Right atrium auricular region (tissue), 2 donors: ENCODE data around the gene OLR1. TPM values are rescaled to one million over a fixed set of nuclear protein-coding genes. Genes with fewer than 3 reads are reported as not detected.

Experiments used
- DNase-seq: peaks from one replicate; pipeline ENCODE4 v3.0.0-alpha.2; 2019; ENCODE audit warnings: low spot score
- H3K27ac ChIP-seq, 2 donors: fragments of 200-600 bp; sonication (generic); 1 replicate in 1 of 2; 2 replicates in 1 of 2; pipeline ENCODE4 v1.5.1; 2016 to 2019
- H3K27me3 ChIP-seq, 2 donors: fragments of 200-600 bp; sonication (generic); one replicate each; pipeline versions ENCODE4 v1.5.1 to v1.6.0; 2017 to 2019
- H3K36me3 ChIP-seq: fragments of 200-600 bp; sonication (generic); one replicate; pipeline ENCODE4 v1.5.1; 2016
- H3K4me1 ChIP-seq, 2 donors: fragments of 200-600 bp; sonication (generic); one replicate each; pipeline versions ENCODE4 v1.5.1 to v1.6.0; 2017 to 2019
- H3K4me3 ChIP-seq, 2 donors: fragments of 200-600 bp; sonication (generic); 1 replicate in 1 of 2; 2 replicates in 1 of 2; pipeline ENCODE4 v1.5.1; 2017 to 2019; ENCODE audit warnings: mild to moderate bottlenecking in 1 of 2, moderate library complexity in 1 of 2
- H3K9me3 ChIP-seq, 2 donors: fragments of 200-600 bp; sonication (generic); one replicate each; pipeline ENCODE4 v1.5.1; 2019
- CTCF ChIP-seq, 2 donors: fragments of 200-600 bp; sonication (generic); IDR thresholded peaks; one replicate each; pipeline ENCODE4 v1.5.1; 2019; ENCODE audit warnings: antibody characterized with exemption in 2 of 2
- total RNA-seq, 2 donors: library from RNA; depleted of rRNA; stranded (reverse); fragments of >200 nt; gene quantifications; one replicate each; pipeline ENCODE4 v1.1.0, GENCODE V29; 2016

OLR1 gene
- total RNA-seq, 2 donors from 2014 or later: 1.6 to 2.5 TPM

GRCh38 chr12:10214136-10214894 lies 42.4 kb upstream of the OLR1 start:
- H3K4me3 ChIP-seq: peak overlapping the region; percentile 83 to 98
- H3K4me1 ChIP-seq: peaks cover 0 to 34% of the 10 kb centered on the region in 2 donors
- TF ChIP-seq CTCF (IDR thresholded peaks at IDR 0.05): no peak
- DNase-seq: no peak
- H3K9me3 ChIP-seq: no peaks in the 10 kb centered on the region
- peaks cover 26% of the 10 kb centered on the region for H3K36me3 ChIP-seq
- H3K27me3 ChIP-seq: no peaks in the 10 kb centered on the region
- H3K27ac ChIP-seq: peak overlapping the region; percentile 100

- Histone ChIP-seq H3K27ac (peak overlapping the region; percentile 100), H3K9me3 (no peaks in the 10 kb centered on the region), H3K4me1 (peaks cover 0 to 33% of the 10 kb centered on the region in 2 donors), H3K36me3 (peaks cover 18% of the 10 kb centered on the region), H3K4me3 (peak overlapping the region; percentile 83 to 98), H3K27me3 (no peaks in the 10 kb centered on the region)
- DNase-seq: peak; percentile 92
- TF ChIP-seq CTCF (IDR thresholded peaks at IDR 0.05): no peak
These were observed 41.5 kb upstream of the OLR1 start for GRCh38 chr12:10213168-10214135.

GRCh38 chr12:10212739-10213131 lies 40.8 kb upstream of the OLR1 start, which contains the start of gene GABARAPL1:
GABARAPL1 (plus strand) TSS chr12:10212877; CDS start chr12:10213130, 253 bp downstream.
- TF ChIP-seq CTCF (IDR thresholded peaks at IDR 0.05): peak in 1 of 2 donors; percentile 19
- DNase-seq: peak; percentile 93
- H3K4me1 ChIP-seq: peaks cover 0 to 27% of the 10 kb centered on the region in 2 donors
- peak within 1 kb of the TSS; percentile 100 for H3K27ac ChIP-seq
- H3K4me3 ChIP-seq: peak within 1 kb of the TSS; percentile 83 to 98
- H3K36me3 ChIP-seq: peaks cover 11% of the 10 kb centered on the region
- H3K27me3 ChIP-seq: no peaks in the 10 kb centered on the region
- H3K9me3 ChIP-seq: no peaks in the 10 kb centered on the region

GRCh38 chr12:10211940-10212738 lies 40.2 kb upstream of the OLR1 start:
- no peaks in the 10 kb centered on the region for H3K9me3 ChIP-seq
- H3K4me3 ChIP-seq: peak overlapping the region; percentile 83 to 98
- H3K4me1 ChIP-seq: peaks cover 0 to 21% of the 10 kb centered on the region in 2 donors
- H3K27me3 ChIP-seq: no peaks in the 10 kb centered on the region
- DNase-seq: peak; percentile 99
- H3K27ac ChIP-seq: peak overlapping the region; percentile 100
- peaks cover 6% of the 10 kb centered on the region for H3K36me3 ChIP-seq
- no peak for TF ChIP-seq CTCF (IDR thresholded peaks at IDR 0.05)
